ENCODE results near the gene RER1.

- TF ChIP-seq POLR2A (IDR thresholded peaks at IDR 0.05) (no peak), CTCF (IDR thresholded peaks at IDR 0.05) (no peak)
These were observed 39.9 kb upstream of the RER1 start for GRCh38 chr1:2351723-2352122.
